ENCODE data around the gene PCED1A. TPM values are rescaled to one million over a fixed set of nuclear protein-coding genes. Genes with fewer than 3 reads are reported as not detected.

PCED1A gene
- total and polyA plus RNA-seq, 2 donors (not counting 3 experiments of a cell fraction or from before 2014, with no cell fraction given): 20.1 to 32.0 TPM

DNA sequence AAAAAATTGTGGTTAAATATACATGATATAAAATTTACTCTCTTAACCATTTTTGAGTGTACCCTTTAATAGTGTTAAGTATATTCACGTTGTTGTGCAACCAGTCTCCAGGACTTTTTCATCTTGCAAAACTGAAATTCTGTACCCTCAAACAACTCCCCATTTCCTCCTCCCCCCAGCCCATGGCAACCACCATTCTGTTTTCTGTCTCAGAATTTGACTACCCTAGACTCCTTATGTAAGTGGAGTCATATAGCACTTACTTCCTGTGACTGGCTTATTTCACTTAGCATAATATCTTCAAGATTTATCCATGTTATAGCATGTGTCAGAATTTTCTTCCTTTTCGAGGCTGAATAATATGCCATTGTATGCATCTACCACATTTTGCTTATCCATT is 5.2 kb upstream of the PCED1A start:
- Histone ChIP-seq H2AFZ (ENCODE audit: low read depth, low read length) (no peak overlapping the region), H3K27ac (ENCODE audit: insufficient read depth, low read depth, low read length) (no peak overlapping the region), H3K9me3 (replicated peaks; ENCODE audit: control insufficient read depth, insufficient read depth, low read length) (no peaks in the 10 kb centered on the region), H3K9me1 (replicated peaks; ENCODE audit: control insufficient read depth, extremely low read depth, insufficient read depth, low read length) (no peaks in the 10 kb centered on the region), H4K20me1 (replicated peaks; ENCODE audit: control insufficient read depth, extremely low read depth, insufficient read depth, low read length) (no peaks in the 10 kb centered on the region), H3K4me2 (ENCODE audit: insufficient read depth, low read length) (no peak overlapping the region), H3K27me3 (ENCODE audit: control insufficient read depth in 2 of 2, insufficient read depth in 2 of 2, low read length in 2 of 2) (no peaks in the 10 kb centered on the region), H3K4me1 (ENCODE audit: control insufficient read depth, extremely low read depth, insufficient read depth, low read length) (peaks cover 4% of the 10 kb centered on the region), H3K4me3 (replicated peaks in 1 of 3; ENCODE audit: insufficient read depth in 1 of 3, low read depth in 1 of 3, low read length in 3 of 3) (no peak overlapping the region), H3K9ac (replicated peaks; ENCODE audit: extremely low read depth, insufficient read depth, low read length) (no peak overlapping the region), H3K36me3 (ENCODE audit: control insufficient read depth in 2 of 2, extremely low read depth in 1 of 2, insufficient read depth in 2 of 2, low read length in 2 of 2) (no peaks in the 10 kb centered on the region), H3K79me2 (ENCODE audit: control insufficient read depth, insufficient read depth, low read length) (peaks cover 3% of the 10 kb centered on the region)
- intact Hi-C loops (cut with micrococcal nuclease): no loop called here
- no peak for TF ChIP-seq EZH2 (IDR thresholded peaks at IDR 0.05; ENCODE audit: borderline replicate concordance, low read depth, low read length, severe bottlenecking)
- no peak for TF ChIP-seq FOS (IDR thresholded peaks at IDR 0.05; ENCODE audit: borderline replicate concordance, insufficient read depth, low read length)
- TF ChIP-seq MYC (IDR thresholded peaks at IDR 0.05; ENCODE audit: low read depth, low read length): no peak
- no peak for TF ChIP-seq POLR2AphosphoS5 (IDR thresholded peaks at IDR 0.05; ENCODE audit: insufficient read depth, low read depth, low read length)
- TF ChIP-seq JUN (IDR thresholded peaks at IDR 0.05; ENCODE audit: borderline replicate concordance, insufficient read depth, insufficient read length, low read depth): no peak
- TF ChIP-seq POLR2A (IDR thresholded peaks at IDR 0.05; ENCODE audit: low read depth, low read length): no peak
- TF ChIP-seq GATA2 (IDR thresholded peaks at IDR 0.05; ENCODE audit: insufficient read depth, insufficient read length, low read depth, low read length): no peak
- TF ChIP-seq, protein P1, sequence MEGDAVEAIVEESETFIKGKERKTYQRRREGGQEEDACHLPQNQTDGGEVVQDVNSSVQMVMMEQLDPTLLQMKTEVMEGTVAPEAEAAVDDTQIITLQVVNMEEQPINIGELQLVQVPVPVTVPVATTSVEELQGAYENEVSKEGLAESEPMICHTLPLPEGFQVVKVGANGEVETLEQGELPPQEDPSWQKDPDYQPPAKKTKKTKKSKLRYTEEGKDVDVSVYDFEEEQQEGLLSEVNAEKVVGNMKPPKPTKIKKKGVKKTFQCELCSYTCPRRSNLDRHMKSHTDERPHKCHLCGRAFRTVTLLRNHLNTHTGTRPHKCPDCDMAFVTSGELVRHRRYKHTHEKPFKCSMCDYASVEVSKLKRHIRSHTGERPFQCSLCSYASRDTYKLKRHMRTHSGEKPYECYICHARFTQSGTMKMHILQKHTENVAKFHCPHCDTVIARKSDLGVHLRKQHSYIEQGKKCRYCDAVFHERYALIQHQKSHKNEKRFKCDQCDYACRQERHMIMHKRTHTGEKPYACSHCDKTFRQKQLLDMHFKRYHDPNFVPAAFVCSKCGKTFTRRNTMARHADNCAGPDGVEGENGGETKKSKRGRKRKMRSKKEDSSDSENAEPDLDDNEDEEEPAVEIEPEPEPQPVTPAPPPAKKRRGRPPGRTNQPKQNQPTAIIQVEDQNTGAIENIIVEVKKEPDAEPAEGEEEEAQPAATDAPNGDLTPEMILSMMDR (IDR thresholded peaks at IDR 0.05; ENCODE audit: extremely low read depth in 1 of 2, insufficient read depth in 1 of 2, low read depth in 1 of 2, low read length in 2 of 2): no peak
- TF ChIP-seq, protein P2, sequence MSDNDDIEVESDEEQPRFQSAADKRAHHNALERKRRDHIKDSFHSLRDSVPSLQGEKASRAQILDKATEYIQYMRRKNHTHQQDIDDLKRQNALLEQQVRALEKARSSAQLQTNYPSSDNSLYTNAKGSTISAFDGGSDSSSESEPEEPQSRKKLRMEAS (IDR thresholded peaks at IDR 0.05; ENCODE audit: insufficient read depth, insufficient read length): no peak
- POLR2A ChIA-PET: no interaction called here
- CTCF ChIA-PET: interaction anchor here (1.7 kb wide), 1 partner anchor 93 kb away, joined by 4 read pairs; no protein-coding TSS in a partner anchor
- DNase-seq (ENCODE audit: low read depth, low spot score) (no peak), FAIRE-seq (no peak)
- BruUV-seq (replicated peaks): no TSS peak
- dilution Hi-C loops (cut with MboI; ENCODE audit: extremely low pct_ligation_motif_present, low sequenced_read_pairs): no loop called here

All from endothelial cell of umbilical vein (primary cell).